GOT3 (cell line): Measurements from ENCODE around the gene ZNF581.

ENCODE experiments used
- DNase-seq: peaks from one replicate; lab custom pipeline; 2025; ENCODE audit warnings: mixed read lengths; lab: John Stamatoyannopoulos, UW

Gene ZNF581

GRCh38 chr19:55626350-55626749 lies 17.1 kb upstream of the ZNF581 start:
- no peak for DNase-seq

DNA sequence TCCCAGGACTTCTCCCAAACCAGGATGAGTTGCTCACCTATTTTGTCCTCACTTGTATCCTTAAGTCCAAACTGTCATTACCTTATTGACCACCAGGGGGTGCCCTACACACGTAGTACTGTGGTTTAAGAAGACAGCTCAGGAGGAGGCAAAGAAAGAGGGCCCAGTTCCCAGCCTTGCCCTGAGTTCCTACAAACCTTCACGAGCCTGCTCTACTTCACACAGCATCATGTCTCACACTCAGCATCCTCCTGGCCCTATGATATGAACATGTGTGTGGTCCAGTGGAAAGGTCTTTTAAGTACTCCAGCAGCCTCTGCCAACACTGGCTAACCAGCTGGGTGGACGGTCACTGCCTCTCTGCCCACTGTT lies 11.0 kb upstream of the ZNF581 start:
- peak; percentile 36 for DNase-seq

DNA sequence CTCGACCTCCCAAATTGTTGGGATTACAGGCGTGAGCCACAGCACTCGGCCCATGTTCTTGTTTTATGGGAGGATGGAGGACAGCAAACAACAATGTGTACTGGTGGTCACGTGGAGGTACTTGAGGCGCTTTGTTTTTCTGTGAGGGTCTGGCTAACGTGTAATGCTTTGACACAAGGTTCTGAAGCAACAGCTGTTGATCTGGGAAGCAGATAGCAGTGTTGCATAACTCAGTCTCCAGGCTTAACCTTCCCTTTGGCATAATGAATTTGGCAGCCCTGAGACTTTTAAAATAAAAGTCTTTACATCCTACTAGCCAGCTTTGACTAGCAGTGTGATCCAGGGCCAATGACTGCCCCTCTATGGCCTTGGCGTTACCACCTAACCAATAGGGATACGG lies 9.6 kb upstream of the ZNF581 start:
- no peak for DNase-seq

DNA sequence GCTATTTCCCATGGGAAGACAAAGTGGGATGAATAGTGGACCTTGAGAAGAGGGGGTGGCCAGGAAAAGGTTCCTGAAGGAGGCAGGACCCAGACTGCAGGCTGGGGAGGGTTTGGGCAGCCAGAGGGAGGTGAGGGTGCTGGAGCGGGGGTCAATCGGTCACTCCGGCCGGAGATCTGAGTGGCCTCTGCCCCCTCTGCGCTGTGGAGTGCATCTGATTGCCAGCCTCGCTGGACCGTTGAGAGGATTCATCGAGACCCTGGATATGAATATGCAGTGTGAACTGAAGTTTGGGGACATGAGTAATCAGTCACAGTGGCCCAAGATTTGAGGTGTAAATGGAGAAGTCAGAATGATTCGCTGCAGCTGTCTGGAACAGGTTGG lies 8.1 kb upstream of the ZNF581 start:
- no peak for DNase-seq

GRCh38 chr19:55635856-55636440 lies 7.5 kb upstream of the ZNF581 start:
- DNase-seq: no peak

DNA sequence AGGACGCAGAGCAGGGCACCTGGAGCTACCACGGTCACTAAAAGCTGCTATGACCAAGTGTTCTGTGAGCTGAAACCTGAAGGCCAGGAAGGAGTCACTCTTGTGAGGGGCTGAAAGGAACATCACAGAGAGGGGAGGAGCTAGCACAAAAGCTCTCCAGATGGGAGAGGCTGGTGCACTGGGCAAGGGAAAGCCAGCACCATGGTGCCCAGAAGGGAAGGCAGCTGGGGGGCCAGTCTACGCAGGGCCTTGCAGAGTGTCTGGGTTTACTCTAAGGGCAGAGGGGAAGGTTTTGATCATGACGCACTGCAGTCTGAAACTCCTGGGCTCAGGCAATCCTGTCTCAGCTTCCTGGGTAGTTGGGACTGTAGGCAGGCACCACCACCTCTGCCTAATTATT lies 6.7 kb upstream of the ZNF581 start:
- no peak for DNase-seq

DNA sequence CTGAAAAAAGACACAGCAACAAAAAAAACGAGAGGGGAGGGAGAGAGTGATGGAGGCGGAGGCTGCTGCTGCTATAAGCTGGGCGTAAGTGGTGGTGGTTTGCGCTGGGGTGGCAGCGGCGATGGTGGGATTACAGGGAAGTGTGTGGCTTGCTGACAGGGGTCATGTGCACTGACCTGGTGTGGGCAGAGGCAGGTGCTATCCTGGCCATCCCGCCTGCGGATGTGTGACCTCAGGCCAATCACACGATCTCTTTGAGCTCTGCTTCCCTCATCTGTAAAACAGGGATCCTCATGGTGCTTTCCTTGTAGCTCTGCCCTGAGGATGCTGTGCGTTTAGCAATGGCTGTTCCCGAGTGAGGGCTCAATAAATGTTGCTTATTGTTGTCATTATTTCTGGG lies 5.9 kb upstream of the ZNF581 start:
- no peak for DNase-seq

DNA sequence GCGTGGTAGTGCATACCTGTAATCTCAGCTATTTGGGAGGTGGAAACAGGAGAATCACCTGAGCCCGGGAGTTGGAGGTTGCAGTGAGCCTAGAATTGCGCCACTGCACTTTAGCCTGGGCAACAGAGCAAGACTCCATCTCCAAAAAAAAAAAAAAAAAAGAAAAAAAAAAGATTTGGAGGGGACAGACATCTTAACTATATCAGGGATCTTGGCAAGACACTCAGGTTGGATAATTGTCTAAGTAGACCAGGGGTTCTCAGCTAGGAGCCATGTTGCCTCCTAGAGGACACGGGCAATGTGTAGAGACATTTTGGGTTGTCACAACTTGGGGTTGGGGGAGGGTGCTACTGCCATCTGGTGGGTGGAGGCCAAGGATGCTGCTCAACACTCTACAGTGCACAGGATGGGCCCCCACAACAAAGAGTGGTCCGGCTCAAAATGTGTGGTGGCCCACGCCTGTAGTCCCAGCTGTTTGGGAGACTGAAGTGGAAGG lies 4.5 kb upstream of the ZNF581 start:
- no peak for DNase-seq

GRCh38 chr19:55640043-55640576 lies 3.3 kb upstream of the ZNF581 start:
- no peak for DNase-seq

DNA sequence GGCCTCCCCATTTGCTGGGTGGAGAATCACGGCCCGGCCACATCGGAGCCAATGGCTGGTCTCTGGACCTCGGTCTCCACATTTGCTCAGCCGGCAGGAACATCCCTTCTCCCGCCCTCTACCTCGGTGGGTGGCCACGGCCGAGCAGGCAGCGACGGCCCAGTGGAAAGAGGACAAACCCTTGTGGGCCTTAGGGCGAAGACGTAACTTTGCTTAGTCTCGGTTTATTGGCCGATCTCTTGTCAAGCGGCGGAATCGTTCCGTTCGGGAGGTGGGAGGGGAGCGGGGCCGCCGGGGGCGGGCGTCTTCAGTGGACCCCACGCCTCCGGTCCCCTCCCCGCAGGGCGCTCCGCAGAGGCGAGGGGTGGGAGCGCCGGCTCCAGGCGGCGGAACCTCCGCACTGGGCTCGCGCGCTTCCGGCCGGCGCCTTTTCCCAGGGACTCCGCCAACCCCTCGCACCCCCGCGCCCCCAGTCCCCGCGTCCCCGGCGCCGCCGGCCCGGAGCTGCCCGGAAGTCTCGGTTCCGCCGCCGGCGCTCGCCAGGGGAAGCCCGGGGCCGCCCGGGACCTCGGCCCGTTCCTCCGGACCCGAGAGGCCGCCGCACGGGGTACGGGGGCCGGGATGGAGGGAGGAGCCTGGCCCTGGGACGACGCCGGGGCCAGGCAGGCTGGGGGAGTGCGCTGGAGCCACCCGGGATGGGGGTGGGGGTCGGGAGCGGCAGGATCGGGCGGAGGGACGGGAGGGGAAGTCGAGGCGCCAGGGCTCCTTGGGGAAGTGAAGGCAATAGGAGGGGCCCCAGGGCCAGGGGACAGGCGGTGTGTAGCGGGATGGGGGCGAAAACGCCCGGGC lies 2.6 kb upstream of the ZNF581 start, which contains the start of gene ZNF580:
TSS of gene ZNF580 (plus strand) at position 426 of the 849 bp plus-strand sequence. CDS start 1,507 bp downstream, outside the sequence.
- DNase-seq: no peak

DNA sequence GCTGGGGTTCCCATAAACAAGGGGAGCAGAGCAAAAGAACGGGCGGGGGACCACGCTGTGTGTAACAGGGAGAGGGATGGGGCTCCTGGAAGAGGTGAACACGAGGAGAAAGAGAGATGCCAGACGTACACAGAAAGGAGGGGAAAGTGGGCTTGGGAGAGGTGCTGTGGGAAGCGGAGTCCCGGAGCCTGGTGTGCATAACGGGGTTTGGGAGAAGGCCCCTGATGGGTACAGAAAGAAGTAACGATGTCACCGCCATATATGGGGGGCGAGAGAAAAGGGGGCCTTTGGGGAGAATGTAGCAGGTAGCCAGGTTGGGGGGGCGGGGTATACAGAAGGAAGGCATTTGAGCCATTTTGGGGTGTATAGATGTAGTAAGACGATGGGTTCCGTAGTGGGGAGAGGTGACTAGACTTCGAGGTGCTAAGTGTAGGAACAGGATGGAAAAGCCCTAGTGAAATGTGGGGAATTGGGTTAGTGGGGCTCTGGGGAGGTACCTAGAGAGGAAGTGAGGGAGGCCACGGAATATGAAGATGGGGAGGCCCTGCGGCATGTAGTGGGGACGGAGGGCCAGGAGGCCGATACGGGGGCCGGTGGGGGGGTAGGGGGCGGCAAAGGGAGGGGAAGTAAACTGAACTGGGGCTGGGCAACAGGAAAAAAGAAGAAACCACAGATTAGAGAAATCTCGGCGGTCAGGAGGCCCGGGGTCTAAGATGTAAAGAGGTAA lies 1.9 kb upstream of the ZNF581 start:
- no peak for DNase-seq

DNA sequence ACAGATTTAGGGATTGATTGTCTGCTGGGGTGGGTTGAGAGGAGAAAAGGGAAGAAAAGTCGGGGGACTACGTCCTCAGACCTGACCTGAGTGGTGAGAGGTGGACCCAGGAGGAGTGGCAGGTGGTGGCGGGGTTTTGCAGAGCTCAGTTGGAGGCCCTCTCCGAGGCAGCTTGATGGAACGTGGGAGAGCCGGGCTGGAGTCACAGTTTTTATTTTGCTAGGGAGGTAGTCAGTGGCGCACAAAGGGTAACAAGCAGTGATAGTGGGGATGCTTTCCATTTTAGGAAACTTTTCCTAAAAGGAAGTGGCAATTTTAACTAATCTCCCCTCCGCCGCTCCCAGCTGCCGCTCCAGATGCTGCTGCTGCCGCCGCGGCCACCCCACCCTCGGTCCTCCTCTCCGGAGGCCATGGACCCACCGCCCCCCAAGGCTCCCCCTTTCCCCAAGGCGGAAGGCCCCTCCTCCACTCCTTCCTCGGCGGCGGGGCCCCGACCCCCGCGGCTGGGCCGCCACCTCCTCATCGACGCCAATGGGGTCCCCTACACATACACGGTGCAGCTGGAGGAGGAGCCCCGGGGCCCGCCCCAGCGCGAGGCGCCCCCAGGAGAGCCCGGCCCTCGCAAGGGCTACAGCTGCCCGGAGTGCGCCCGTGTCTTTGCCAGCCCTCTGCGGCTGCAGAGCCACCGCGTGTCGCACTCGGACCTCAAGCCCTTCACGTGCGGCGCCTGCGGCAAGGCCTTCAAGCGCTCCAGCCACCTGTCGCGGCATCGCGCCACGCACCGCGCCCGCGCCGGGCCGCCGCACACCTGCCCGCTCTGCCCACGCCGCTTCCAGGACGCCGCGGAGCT lies 1.1 kb upstream of the ZNF581 start:
- DNase-seq: no peak

DNA sequence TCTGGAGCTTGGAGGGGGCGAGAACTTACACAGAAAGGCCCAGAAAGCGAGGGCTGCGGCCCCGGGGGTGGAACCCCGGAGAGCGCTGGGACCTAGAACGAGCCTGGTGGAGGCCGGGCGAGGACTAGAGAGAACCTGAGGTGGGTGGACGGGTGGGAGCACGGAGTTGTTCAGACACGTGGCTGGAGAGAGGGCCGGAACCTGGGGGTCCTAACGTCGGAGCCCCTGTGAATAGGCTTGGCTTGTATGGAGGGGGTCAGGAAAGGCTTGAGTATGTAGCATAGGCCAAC lies 383 bp downstream of the ZNF581 start:
- no peak for DNase-seq

DNA sequence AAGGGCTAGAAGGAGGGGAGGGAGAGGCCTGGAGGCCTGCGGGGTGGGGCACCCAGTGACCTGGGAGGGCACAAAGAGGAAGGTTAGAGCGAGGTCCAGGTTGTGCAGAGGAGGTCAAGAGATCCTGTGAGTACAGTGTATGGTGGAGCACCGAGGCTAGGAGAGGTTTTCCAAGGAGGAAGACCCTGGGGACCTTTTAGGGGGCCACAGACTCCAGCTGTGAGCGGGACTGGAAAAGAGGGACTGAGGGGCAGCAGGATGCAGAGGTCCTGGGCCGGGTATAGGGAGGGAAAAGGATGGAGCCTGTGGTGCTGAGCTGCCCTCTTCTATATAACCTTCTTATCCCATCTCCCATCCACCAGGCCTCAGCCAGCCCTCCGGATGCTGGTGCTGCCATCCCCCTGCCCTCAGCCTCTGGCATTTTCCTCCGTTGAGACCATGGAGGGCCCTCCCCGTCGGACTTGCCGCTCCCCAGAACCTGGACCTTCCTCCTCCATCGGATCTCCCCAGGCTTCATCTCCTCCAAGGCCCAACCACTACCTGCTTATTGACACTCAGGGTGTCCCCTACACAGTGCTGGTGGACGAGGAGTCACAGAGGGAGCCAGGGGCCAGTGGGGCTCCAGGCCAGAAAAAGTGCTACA lies 863 bp downstream of the ZNF581 start:
- no peak for DNase-seq

DNA sequence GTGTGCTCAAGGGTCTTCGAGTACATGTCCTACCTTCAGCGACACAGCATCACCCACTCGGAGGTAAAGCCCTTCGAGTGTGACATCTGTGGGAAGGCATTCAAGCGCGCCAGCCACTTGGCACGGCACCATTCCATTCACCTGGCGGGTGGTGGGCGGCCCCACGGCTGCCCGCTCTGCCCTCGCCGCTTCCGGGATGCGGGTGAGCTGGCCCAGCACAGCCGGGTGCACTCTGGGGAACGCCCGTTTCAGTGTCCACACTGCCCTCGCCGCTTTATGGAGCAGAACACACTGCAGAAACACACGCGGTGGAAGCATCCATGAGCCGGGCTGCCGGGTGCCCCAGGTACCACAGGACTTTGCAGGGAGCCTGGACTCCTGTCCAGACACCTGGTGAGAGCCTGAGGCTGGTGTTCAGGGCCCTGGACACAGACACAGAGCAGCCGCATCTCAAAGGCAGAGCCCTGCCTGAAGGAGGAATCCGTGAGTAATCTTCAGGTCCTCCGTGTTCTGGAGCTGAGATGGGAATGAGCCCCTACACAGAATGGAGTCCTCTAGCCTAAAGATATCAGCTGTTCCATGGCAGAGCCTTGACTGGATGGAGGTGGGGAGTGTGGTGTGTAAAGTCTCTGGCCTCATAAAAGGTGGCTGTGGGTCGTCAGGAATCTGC lies 1.5 kb downstream of the ZNF581 start:
- no peak for DNase-seq

DNA sequence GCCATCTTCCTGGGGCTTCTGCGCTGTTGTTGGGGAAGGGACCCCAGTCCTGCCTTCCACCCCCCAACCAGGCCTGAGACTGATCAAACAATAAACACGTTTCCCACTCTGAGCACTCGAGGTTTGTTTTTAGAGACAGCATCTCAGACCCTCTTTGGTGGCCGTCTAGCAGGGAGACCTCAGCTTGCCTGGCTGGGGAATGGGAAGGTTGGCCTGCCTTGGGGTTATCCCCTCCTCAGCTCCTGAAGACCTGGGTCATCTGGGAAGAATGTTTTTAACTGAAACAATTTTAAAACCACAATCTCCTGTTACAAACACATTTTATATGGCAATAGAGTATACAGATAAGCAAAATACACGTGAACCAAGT lies 2.0 kb downstream of the ZNF581 start:
- no peak for DNase-seq

GRCh38 chr19:55646889-55647731 lies 3.7 kb downstream of the ZNF581 start:
- no peak for DNase-seq

DNA sequence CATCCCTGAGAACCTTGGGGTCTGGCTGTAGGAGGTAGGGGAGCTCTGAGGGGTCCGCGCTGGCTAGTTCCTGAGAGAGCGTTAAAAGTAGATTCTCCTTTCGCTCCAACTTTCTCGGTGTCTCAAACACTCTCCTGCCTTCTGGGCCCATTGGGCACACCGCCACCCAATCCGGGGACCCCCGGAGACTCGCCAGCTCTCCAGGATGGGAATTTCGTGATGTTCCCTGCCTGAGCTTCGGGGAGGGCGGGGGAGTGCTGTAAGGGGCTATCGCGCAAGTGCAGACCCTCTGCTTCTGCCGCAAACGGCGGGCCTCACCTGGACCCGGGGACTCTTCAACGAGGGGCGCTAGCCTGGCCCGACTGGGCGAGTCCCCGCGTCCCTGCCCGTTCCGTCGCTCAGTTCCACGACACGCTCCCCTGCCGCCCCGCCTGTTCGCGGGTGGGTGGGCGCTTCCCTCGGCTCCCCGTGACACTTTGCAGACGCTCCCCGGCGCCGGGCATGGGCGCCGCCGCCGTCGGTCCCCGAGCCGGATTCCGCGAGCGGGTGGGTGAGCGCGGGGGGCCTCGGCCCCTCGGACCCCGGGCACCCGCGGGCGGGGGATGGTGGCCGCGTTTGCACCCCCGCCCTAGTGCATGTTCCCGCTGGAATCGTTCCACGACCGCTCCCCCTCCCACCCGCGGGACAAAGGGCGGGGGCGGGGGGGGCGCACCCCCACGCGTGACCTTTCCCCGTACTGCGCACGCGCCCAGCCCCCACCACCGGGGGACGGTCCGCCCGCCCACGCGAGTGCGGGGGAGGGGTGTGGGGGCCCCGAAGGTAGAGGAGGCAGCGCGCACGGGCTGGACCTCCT lies 4.5 kb downstream of the ZNF581 start, which contains the start of gene CCDC106:
TSS of gene CCDC106 (plus strand) at position 481 of the 853 bp plus-strand sequence. CDS start 835 bp downstream, outside the sequence.
- no peak for DNase-seq
